ENCODE measurements around the gene TFAP2B. TPM values are rescaled to one million over a fixed set of nuclear protein-coding genes. Genes with fewer than 3 reads are reported as not detected.

Gene TFAP2B
- polyA plus RNA-seq, 3 donors: 12.1 to 16.2 (median 12.2) TPM

GRCh38 chr6:50819904-50820868, 1.5 kb downstream of the TFAP2B start:
- DNase-seq (ENCODE audit: extremely low read depth in 1 of 11, low read depth in 9 of 11, low spot score in 4 of 11): no peak

- peak in 2 of 11 donors; percentile 54 to 59 for DNase-seq (ENCODE audit: extremely low read depth in 1 of 11, low read depth in 9 of 11, low spot score in 4 of 11)
These were observed 2.2 kb downstream of the TFAP2B start for GRCh38 chr6:50820869-50821264.

DNA sequence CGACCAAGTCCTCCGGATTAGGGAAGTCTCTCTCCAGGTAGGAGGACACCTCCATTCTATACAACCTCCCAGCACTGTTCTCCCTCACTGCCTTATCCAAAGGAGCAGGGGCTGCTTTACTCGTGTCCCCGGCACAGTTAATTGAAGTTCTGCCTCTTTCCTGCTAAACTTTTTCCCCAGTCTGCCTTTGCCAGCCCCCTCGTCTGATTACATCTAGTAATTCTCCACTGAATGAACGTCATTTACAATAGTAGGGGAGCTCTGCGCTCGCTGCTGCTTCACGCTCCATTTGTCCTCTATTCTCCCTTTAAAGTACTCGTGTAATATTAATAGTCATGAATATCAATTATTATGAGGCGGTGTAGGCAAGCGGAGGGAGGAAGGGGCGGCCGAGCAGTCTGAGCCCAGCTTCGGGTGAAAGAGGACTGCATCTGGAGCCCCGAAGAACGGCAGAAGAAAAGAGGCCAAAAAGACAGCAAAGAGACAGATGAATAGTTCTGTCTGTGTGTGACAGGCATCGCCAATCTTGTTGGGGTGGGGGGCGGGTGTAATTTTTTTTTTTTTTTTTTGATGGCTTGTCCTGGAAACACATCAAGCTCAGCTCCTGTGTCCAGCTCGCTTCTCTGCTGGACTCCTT, 2.9 kb downstream of the TFAP2B start:
- no peak for DNase-seq (ENCODE audit: extremely low read depth in 1 of 11, low read depth in 9 of 11, low spot score in 4 of 11)

DNA sequence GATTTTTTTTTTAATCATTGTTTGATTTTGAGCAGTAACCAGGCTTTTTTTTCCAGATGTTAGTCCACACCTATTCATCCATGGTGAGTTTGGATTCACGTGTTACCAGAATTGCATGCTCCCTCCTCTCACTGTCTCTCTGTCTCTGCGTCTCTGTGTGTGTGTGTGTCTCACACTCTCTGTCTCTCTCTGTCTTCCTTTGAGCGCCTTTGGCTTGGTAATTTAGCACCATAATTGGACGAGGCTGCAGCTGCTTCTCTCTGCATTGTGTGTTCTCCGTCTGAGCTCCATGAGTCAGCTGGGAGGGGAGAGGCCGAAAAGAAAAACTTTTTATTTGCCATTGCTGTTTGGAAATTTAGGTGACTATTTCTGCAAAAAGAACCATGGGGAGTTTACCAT, 3.4 kb downstream of the TFAP2B start:
- no peak for DNase-seq (ENCODE audit: extremely low read depth in 1 of 11, low read depth in 9 of 11, low spot score in 4 of 11)

DNA sequence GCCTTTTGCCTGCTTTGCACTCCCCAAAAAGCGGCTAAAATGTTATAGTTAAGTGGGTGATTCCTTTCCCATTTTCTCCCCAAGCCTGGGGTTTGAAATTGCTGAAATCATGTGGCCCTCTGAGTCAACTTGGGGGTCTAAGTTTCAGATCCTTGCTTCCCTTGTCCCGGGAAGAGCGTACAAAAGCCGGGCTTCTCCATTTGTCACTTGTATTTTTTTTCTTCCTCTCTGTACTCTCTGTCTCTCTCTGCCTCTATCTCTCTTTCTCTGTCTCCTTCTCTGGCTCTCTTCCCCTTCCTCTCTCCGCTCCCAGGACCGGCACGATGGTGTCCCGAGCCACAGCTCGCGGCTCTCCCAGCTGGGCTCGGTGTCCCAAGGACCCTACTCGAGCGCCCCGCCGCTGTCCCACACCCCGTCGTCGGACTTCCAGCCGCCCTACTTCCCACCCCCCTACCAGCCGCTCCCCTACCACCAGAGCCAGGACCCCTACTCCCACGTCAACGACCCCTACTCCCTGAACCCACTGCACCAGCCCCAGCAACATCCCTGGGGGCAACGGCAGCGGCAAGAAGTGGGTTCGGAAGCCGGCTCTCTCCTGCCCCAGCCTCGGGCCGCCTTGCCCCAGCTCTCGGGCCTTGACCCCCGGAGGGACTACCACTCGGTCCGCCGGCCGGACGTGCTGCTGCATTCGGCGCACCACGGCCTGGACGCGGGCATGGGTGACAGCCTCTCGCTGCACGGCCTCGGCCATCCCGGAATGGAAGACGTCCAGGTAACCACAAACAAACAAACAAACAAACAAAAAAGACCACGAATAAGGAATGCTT, 4.6 kb downstream of the TFAP2B start:
- no peak for DNase-seq (ENCODE audit: extremely low read depth in 1 of 11, low read depth in 9 of 11, low spot score in 4 of 11)

DNA sequence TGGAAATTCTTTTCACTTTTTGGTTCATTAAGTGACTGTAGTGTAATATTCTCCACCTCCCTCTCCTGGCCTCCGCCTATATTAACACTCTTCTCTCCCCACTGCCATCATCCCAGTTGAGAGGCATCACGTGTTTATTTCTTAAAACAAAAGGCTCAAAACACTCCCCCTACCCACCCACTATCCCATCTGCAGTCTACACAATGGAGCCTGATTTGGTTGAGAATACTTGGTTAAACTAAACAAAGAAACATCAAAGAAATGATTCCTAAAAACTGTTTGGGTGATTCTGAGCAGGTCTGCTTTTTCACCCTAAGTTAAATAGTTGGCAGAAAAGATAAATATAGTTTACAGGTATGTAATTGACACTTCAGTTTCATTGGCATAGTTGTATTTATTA, 5.9 kb downstream of the TFAP2B start:
- no peak for DNase-seq (ENCODE audit: extremely low read depth in 1 of 11, low read depth in 9 of 11, low spot score in 4 of 11)

- no peak for DNase-seq (ENCODE audit: extremely low read depth in 1 of 11, low read depth in 9 of 11, low spot score in 4 of 11)
These were observed 6.8 kb downstream of the TFAP2B start for GRCh38 chr6:50825375-50826036.

DNA sequence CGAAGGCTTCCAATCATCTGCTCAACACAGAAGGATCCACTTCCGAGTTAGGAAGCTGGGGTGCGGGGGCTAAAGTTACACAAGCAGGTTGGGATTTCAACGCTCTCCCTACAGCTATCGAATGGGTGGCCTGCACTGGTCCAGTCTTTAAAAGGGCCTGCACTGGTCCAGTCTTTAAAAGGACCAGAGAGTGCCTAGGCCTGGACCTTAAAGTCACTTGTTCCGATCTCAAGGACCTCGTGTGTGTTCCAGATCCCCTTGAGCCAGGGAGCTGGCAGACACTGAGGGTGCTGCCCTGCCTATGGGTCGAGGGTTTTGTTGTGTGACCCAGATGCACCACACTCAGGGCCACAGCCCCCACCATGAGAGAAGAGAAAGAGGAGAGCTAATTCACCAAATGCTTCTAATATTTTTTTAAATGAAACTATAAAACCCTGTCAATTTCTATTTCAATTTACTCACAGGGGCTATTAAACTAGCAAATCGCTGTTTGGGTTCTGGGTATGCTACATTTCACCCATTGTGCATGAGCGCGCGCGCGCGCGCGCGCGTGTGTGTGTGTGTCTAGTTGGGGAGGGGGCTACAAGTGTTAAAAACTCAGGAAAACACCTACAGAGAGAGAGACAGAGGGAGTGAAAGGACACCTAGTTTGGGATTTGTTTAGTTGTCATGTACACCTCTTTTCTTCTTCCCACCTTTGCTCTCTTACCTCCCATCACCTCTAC, 7.5 kb downstream of the TFAP2B start:
- DNase-seq (ENCODE audit: extremely low read depth in 1 of 11, low read depth in 9 of 11, low spot score in 4 of 11): no peak

GRCh38 chr6:50826803-50827202, 8.1 kb downstream of the TFAP2B start:
- no peak for DNase-seq (ENCODE audit: extremely low read depth in 1 of 11, low read depth in 9 of 11, low spot score in 4 of 11)

DNA sequence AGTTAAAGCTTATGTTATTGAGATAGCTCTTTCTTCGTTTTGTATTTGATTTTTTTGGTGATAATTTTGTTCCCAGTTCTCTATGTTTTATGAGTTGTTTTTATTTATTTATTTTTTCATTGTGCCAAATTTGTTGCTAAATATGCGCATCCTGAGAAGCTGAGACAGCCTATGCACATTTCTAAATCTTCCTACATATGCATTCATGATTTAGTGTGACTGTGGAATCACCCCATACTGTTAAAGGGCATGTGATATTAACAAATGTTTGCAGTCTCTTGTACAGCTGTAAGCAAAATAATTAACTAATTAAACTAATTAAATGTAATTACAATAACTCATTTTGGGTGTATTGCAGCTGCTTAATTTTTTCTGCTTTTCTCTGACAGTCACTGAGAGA, 10.4 kb downstream of the TFAP2B start:
- DNase-seq (ENCODE audit: extremely low read depth in 1 of 11, low read depth in 9 of 11, low spot score in 4 of 11): no peak

GRCh38 chr6:50829898-50830444, 11.3 kb downstream of the TFAP2B start:
- DNase-seq (ENCODE audit: extremely low read depth in 1 of 11, low read depth in 9 of 11, low spot score in 4 of 11): no peak

DNA sequence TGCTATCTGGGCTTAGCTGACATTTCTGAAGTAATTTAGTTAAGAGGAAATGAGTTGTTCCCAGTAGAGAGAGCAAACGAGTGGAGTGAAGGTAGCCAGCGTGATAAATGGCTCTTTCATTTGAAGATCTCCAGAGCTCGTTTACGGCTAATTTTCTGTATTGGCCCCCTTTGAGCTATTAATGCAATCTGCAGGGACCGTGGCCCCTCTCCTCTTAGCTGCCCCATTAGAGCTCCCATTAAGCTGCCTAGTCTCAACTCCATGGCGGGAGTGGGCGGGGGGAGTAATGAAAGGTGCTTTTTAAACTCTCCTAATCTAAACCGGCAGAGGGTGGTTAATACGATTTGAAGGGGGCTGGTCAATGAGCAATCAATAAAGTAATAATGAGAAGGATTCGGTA, 12.5 kb downstream of the TFAP2B start:
- DNase-seq (ENCODE audit: extremely low read depth in 1 of 11, low read depth in 9 of 11, low spot score in 4 of 11): no peak

DNA sequence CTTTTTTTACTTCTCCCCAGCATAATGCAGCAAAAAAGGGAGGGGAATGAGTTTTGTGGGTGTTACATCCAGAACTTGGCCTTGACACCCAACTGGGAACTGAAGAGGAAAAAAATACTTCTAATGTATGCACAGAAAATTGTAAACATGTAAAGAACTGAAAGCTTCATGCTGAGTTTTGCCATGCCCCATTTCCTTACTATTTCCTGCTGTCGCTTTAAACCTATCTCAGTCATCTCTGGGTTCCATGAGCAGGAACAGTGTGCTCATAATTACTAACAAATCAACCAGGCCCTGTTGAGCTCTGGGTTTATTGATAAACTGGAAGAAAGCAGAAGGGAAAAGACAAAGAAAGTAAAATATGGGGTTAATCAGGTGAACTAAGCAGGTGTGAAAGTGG, 14.2 kb downstream of the TFAP2B start:
- no peak for DNase-seq (ENCODE audit: extremely low read depth in 1 of 11, low read depth in 9 of 11, low spot score in 4 of 11)

GRCh38 chr6:50834929-50835410, 16.3 kb downstream of the TFAP2B start:
- no peak for DNase-seq (ENCODE audit: extremely low read depth in 1 of 11, low read depth in 9 of 11, low spot score in 4 of 11)

- no peak for DNase-seq (ENCODE audit: extremely low read depth in 1 of 11, low read depth in 9 of 11, low spot score in 4 of 11)
These were observed 17.6 kb downstream of the TFAP2B start for GRCh38 chr6:50836231-50836630.

DNA sequence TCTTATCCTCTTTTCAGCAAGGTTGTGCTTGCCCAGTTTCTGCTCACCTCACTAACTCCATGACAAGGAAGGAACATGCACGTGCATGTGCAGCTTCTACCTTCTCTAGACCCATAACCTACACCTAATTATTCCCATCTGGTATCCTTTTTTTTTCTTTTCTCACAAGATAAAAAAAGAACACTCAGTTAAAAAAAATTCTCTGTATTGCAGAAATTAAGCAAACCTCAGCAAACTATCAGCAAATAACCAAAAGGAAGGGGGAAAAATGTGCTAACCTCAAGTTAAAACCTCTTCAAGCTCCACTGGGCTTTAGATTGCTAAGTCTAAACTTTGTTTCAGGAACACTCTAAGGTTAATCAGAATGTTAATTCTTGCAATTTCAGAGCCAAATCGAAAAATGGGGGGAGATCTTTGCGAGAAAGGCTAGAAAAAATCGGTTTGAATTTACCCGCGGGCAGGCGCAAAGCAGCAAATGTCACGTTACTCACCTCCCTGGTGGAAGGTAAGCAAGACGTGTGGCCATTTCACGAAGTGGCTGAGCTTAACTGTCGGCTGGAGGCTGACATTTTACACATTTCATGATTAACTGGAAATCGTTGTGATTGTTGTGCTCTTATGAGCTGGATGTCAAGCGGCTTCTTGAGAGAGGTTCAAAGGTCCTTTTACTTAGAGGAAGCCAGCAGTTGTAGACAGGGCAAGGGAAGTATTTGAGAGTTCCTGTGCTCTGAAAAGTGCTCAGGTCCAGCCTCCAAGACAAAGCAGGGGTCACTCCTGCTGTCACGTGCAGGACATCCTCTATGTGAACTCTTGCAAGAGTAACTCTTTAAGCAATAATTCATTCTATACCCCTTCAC, 19.1 kb downstream of the TFAP2B start:
- no peak for DNase-seq (ENCODE audit: extremely low read depth in 1 of 11, low read depth in 9 of 11, low spot score in 4 of 11)

DNA sequence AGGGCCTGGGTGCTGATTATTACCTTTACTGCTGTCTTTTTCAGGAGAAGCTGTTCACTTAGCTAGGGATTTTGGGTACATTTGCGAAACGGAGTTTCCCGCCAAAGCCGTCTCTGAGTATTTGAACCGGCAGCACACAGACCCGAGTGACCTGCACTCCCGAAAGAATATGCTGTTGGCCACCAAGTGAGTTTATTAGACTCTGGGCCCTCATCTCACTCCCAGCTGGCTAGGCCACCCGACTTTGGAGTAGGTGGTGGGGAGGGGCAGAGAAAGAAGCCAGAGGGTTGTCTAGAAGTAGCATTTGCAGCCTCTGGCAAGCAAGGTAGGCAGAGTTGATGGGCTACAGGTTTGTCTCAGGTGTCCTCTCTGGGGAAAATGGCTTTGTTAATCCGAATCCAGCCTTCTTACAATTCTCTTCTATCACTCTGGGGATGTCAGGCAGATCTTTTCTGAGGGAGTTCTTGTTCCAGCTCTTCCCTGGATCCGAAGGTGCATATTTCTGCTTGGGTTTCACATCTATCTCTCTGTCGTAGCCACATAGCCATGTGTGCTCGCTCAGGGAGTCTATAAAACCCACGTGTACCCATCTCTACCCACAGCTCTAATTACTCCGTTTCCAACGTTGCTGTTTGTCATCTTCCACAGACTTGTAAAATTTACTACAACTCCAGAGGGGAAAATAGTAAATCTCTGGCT, 21.6 kb downstream of the TFAP2B start:
- no peak for DNase-seq (ENCODE audit: extremely low read depth in 1 of 11, low read depth in 9 of 11, low spot score in 4 of 11)
